ENCODE data around the gene AURKA. TPM values are rescaled to one million over a fixed set of nuclear protein-coding genes. Genes with fewer than 3 reads are reported as not detected.

The AURKA gene
- total and polyA plus RNA-seq, 2 experiments from 2014 or later, result 75.8 to 82.0 TPM

- Mint-ChIP-seq H3K4me3 (no peak overlapping the region), H3K36me3 (ENCODE audit: low read depth) (peaks cover 65% of the 10 kb centered on the region)
- H4K20me1 ChIP-seq (replicated peaks; ENCODE audit: insufficient read depth), result peaks cover 23% of the 10 kb centered on the region
Observed at GRCh38 chr20:56388882-56389281, 3.1 kb downstream of the AURKA start.

More at GRCh38 chr20:56388882-56389281, 3.1 kb downstream of the AURKA start:
- H3K4me2 ChIP-seq, result no peak overlapping the region
- no peak overlapping the region for H3K27ac Mint-ChIP-seq
- no peaks in the 10 kb centered on the region for H3K27me3 ChIP-seq (ENCODE audit: insufficient read depth)
- peaks cover 9% of the 10 kb centered on the region for H3K4me1 Mint-ChIP-seq
- DNase-seq (ENCODE audit: low spot score) (no peak), ATAC-seq (no peak)
- no peak overlapping the region for H3K27ac ChIP-seq (ENCODE audit: low read depth)
- H3K27me3 Mint-ChIP-seq (ENCODE audit: insufficient read depth, low read depth, poor library complexity), result peaks cover 9% of the 10 kb centered on the region
- H3K36me3 ChIP-seq (ENCODE audit: insufficient read depth), result peaks cover 53% of the 10 kb centered on the region
- no peaks in the 10 kb centered on the region; the same call in 2 of the 3 replicates for H3K9me3 Mint-ChIP-seq
- peaks cover 91% of the 10 kb centered on the region for H3K79me2 ChIP-seq (replicated peaks; ENCODE audit: insufficient read depth)
- no peaks in the 10 kb centered on the region for H3K9me2 ChIP-seq (ENCODE audit: insufficient read depth)
- peaks cover 15% of the 10 kb centered on the region for H3K4me1 ChIP-seq (ENCODE audit: insufficient read depth)
- no peaks in the 10 kb centered on the region for H3F3A ChIP-seq (replicated peaks; ENCODE audit: low read depth)
- TF ChIP-seq NANOG (IDR thresholded peaks at IDR 0.05; ENCODE audit: borderline replicate concordance), result no peak
- no peak for TF ChIP-seq POLR2AphosphoS5 (IDR thresholded peaks at IDR 0.05; ENCODE audit: low read depth)
- TF ChIP-seq ZNF462 (CRISPR knock-in tag; IDR thresholded peaks at IDR 0.05), result no peak
- TF ChIP-seq ZNF331 (CRISPR knock-in tag; IDR thresholded peaks at IDR 0.05; ENCODE audit: low read depth), result no peak
- TF ChIP-seq JUNB (IDR thresholded peaks at IDR 0.05; ENCODE audit: unreplicated experiment), result no peak
- no peak for TF ChIP-seq EZH2phosphoT487 (IDR thresholded peaks at IDR 0.05; ENCODE audit: unreplicated experiment)
- H3K4me3 ChIP-seq, result no peak overlapping the region
- H2AFZ ChIP-seq, result no peak overlapping the region
